Loucy (cell line): ENCODE data around the gene UNC13B.

Source experiments
- H2AFZ ChIP-seq: fragments of 200-600 bp; sonication (generic); 2 replicates; pipeline ENCODE4 v1.6.0; 2016; ENCODE audit warnings: antibody characterized with exemption, mild to moderate bottlenecking, low read length, moderate library complexity
- H3F3A ChIP-seq: fragments of 200-600 bp; 2 replicates; pipeline ENCODE4 v1.6.0; 2016; ENCODE audit warnings: antibody characterized with exemption, low read depth, mild to moderate bottlenecking
- H3K27me3 ChIP-seq: fragments of 200-600 bp; sonication (generic); 2 replicates; pipeline ENCODE4 v1.6.1; 2014; ENCODE audit warnings: low read length, mild to moderate bottlenecking; ENCODE audit not compliant: insufficient read depth, poor library complexity, severe bottlenecking
- H3K36me3 ChIP-seq: fragments of 200-600 bp; sonication (generic); 2 replicates; pipeline ENCODE4 v1.6.1; 2016; ENCODE audit warnings: low read length; ENCODE audit not compliant: insufficient read depth
- H3K4me1 ChIP-seq: fragments of 200-600 bp; sonication (generic); 2 replicates; pipeline ENCODE4 v1.5.1; 2014; ENCODE audit warnings: low read length, mild to moderate bottlenecking; ENCODE audit not compliant: insufficient read depth, poor library complexity, severe bottlenecking
- H3K4me2 ChIP-seq: fragments of 200-600 bp; sonication (generic); 2 replicates; pipeline ENCODE4 v1.6.0; 2014; ENCODE audit warnings: antibody characterized with exemption, low read length, low read depth, mild to moderate bottlenecking; ENCODE audit not compliant: poor library complexity, severe bottlenecking
- H3K4me3 ChIP-seq: fragments of 200-600 bp; sonication (generic); 2 replicates; pipeline ENCODE4 v1.5.1; 2014; ENCODE audit warnings: low read length, mild to moderate bottlenecking, mixed read lengths; ENCODE audit not compliant: poor library complexity, severe bottlenecking
- H3K79me2 ChIP-seq: fragments of 200-600 bp; sonication (generic); 2 replicates; pipeline ENCODE4 v1.6.1; 2014; ENCODE audit warnings: low read length; ENCODE audit not compliant: insufficient read depth
- H3K9ac ChIP-seq: fragments of 200-600 bp; sonication (generic); 2 replicates; pipeline ENCODE4 v1.6.0; 2014; ENCODE audit warnings: mild to moderate bottlenecking, low read depth, low read length, moderate library complexity; ENCODE audit not compliant: poor library complexity, severe bottlenecking
- H3K9me2 ChIP-seq: fragments of 200-600 bp; sonication (generic); replicated peaks from 2 replicates; pipeline ENCODE4 v1.6.1; 2016; ENCODE audit warnings: low read depth, low read length, mixed read lengths
- H3K9me3 ChIP-seq: fragments of 200-600 bp; sonication (generic); 2 replicates; pipeline ENCODE4 v1.6.1; 2014; ENCODE audit warnings: mild to moderate bottlenecking, antibody characterized with exemption, low read length, low read depth; ENCODE audit not compliant: insufficient read depth
- H4K20me1 ChIP-seq: fragments of 200-600 bp; sonication (generic); 2 replicates; pipeline ENCODE4 v1.6.0; 2014; ENCODE audit warnings: antibody characterized with exemption, low read length, mild to moderate bottlenecking; ENCODE audit not compliant: insufficient read depth, poor library complexity, severe bottlenecking
- EZH2phosphoT487 ChIP-seq: fragments of 200-600 bp; IDR thresholded peaks from 2 replicates; pipeline ENCODE4 v1.6.1; 2018; ENCODE audit warnings: antibody characterized with exemption, mild to moderate bottlenecking, moderate library complexity, borderline replicate concordance
- TF ChIP-seq, protein P1 (sequence below): fragments of 200-600 bp; sonication (generic); conservative IDR thresholded peaks from 2 replicates; pipeline ENCODE4 v1.5.1; 2014; ENCODE audit warnings: mild to moderate bottlenecking, antibody characterized with exemption, low read length

Gene UNC13B

GRCh38 chr9:35422753-35423152 is 260.9 kb downstream of the UNC13B start:
- Histone ChIP-seq H3K9ac (no peak overlapping the region), H3K9me3 (no peaks in the 10 kb centered on the region)

DNA sequence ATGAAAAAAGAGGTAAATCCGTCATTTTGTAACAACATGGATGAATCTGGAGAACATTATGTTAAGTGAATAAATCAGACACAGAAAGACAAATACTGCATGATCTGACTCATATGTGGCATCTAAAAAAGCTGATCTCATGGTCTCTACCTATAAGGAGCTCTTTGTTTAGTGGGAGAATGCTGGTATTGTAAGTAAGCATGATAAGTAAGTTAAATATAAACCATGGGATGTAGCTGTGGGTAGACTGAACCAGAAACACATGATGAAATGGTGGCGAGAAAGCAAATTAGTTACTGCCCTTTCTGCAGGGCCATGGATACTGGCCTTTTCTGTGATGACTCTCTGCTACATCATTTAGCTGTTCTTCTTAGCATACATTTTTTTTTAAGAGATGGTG is 261.7 kb downstream of the UNC13B start:
- H3K36me3 ChIP-seq = no peaks in the 10 kb centered on the region
- H3K4me2 ChIP-seq = no peak overlapping the region
- no peaks in the 10 kb centered on the region for H3F3A ChIP-seq
- no peak overlapping the region for H3K9ac ChIP-seq
- H3K9me3 ChIP-seq = no peaks in the 10 kb centered on the region
- no peaks in the 10 kb centered on the region for H4K20me1 ChIP-seq
- no peak for TF ChIP-seq EZH2phosphoT487
- TF ChIP-seq, protein P1, sequence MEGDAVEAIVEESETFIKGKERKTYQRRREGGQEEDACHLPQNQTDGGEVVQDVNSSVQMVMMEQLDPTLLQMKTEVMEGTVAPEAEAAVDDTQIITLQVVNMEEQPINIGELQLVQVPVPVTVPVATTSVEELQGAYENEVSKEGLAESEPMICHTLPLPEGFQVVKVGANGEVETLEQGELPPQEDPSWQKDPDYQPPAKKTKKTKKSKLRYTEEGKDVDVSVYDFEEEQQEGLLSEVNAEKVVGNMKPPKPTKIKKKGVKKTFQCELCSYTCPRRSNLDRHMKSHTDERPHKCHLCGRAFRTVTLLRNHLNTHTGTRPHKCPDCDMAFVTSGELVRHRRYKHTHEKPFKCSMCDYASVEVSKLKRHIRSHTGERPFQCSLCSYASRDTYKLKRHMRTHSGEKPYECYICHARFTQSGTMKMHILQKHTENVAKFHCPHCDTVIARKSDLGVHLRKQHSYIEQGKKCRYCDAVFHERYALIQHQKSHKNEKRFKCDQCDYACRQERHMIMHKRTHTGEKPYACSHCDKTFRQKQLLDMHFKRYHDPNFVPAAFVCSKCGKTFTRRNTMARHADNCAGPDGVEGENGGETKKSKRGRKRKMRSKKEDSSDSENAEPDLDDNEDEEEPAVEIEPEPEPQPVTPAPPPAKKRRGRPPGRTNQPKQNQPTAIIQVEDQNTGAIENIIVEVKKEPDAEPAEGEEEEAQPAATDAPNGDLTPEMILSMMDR = no peak
- H3K4me1 ChIP-seq = peaks cover 3% of the 10 kb centered on the region
- H3K27me3 ChIP-seq = no peaks in the 10 kb centered on the region
- H2AFZ ChIP-seq = no peak overlapping the region
- H3K4me3 ChIP-seq = no peak overlapping the region
- H3K9me2 ChIP-seq = no peaks in the 10 kb centered on the region
- H3K79me2 ChIP-seq = no peaks in the 10 kb centered on the region

More at GRCh38 chr9:35422753-35423152, 260.9 kb downstream of the UNC13B start:
- Histone ChIP-seq H3K27me3 (no peaks in the 10 kb centered on the region), H3K79me2 (no peaks in the 10 kb centered on the region), H4K20me1 (no peaks in the 10 kb centered on the region), H3K4me1 (peaks cover 3% of the 10 kb centered on the region), H3K36me3 (no peaks in the 10 kb centered on the region), H2AFZ (no peak overlapping the region), H3K9me2 (no peaks in the 10 kb centered on the region), H3F3A (no peaks in the 10 kb centered on the region), H3K4me3 (no peak overlapping the region), H3K4me2 (no peak overlapping the region)
- TF ChIP-seq EZH2phosphoT487 = no peak
- TF ChIP-seq, protein P1 = no peak

- no peak for TF ChIP-seq EZH2phosphoT487
- TF ChIP-seq, protein P1 = no peak
- Histone ChIP-seq H3K36me3 (no peaks in the 10 kb centered on the region), H3F3A (no peaks in the 10 kb centered on the region), H3K79me2 (no peaks in the 10 kb centered on the region), H3K27me3 (no peaks in the 10 kb centered on the region), H2AFZ (no peak overlapping the region), H3K4me3 (no peak overlapping the region), H3K4me2 (no peak overlapping the region), H3K9ac (no peak overlapping the region), H3K4me1 (peaks cover 3% of the 10 kb centered on the region), H3K9me3 (no peaks in the 10 kb centered on the region), H4K20me1 (no peaks in the 10 kb centered on the region), H3K9me2 (no peaks in the 10 kb centered on the region)
Measured at GRCh38 chr9:35424356-35425352, 262.8 kb downstream of the UNC13B start.
